ENCODE data around the gene C2CD4D.

The C2CD4D gene

DNA sequence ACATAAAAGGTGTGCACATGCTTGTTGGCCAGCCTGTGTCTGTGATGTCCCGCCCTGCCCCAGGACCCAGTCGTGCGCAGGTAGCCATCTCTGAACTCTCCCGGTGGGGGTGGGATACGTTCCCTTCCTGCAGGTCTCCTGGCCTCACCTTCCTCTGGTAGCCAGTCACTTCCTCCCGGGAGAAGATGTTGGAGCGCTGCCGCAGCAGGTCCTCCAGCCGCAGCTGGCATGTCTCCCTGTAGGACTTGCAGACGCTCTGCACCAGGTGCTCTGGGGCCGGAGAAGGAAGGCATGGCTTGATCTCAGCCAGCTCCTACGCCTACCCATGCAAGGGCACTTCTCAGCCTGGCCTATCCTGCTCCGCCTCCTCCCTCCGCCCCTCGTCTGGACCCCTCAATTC lies 25.2 kb downstream of the C2CD4D start:
- no peak for DNase-seq (ENCODE audit: low read depth)

DNA sequence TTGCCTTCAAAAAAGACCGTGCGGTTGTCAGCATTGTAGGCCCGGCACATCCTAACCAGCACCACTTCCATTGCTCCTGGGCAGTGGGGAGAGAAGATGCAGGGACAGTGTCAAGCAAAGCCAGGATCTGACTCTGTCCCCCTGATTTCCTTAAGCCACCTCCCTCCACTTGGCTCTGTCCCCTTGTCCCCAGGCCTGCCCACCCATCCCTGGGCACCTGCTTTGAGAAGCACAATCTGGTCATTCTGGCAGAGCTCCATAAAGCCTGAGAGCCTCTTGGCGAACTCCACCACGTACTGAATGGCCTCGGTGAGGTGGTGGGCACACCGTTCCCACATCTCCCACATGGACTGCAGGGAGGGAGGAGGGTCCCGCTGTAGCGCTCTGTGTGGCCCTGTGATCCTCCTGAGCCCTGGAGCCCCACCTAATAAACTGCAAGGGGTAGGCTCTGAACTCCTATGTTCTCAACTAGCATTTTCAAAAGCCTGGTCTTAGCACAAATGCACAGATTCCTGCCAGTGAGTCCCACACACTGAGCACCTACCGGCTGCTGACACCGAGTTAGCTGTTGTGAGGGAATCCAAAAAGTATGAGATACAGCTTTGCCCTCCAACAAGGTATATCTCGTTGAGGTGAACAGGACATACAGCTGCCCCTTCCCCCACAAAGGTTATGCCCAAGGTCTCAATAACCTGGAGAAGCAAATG lies 26.2 kb downstream of the C2CD4D start:
- no peak for DNase-seq (ENCODE audit: low read depth)

DNA sequence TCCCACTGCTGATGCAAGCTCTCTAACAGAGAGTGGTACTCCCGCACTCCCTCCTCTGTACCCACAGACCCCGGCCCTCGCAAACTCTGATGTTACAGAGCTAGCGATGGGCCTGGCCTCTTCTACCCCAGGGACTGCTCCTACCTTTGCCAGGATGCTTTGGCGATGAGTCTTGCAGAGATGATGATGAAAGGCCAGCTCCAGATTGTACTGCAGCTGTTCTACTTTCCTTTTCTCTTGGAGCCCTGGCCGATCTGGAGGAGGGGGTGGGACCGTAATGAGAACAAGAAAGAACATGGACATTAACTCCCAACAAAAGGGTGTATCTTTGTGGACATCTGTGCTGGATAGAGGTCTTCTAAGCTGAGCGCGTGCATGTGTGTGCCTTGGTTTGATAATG lies 28.4 kb downstream of the C2CD4D start:
- DNase-seq (ENCODE audit: low read depth) = no peak

DNA sequence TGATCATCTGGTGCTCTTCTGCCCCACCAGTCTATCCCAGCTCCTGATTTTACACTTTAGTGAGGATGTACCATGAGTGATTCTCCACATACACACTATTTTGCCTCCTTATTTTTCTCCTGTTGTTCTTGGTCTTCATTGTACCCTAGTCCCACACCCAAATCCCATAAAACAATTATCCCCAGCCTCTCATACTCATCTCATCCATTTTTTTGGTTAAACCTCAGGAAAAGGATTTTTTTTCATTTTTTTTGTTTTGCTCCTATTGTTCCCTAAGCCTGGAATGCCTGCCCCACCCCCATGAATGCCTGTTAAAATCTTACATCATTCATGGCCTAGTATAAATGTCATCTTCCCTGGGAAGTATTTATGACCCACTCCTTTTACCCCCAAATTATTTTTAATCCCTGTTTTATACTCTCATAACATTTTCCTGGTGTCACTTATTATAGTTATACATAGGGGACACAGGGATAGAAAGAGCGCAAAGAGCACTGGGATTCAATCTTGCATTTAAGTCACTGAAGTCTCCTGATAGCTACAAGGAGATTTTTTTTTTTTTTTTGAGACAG lies 29.5 kb downstream of the C2CD4D start:
- no peak for DNase-seq (ENCODE audit: low read depth)

DNA sequence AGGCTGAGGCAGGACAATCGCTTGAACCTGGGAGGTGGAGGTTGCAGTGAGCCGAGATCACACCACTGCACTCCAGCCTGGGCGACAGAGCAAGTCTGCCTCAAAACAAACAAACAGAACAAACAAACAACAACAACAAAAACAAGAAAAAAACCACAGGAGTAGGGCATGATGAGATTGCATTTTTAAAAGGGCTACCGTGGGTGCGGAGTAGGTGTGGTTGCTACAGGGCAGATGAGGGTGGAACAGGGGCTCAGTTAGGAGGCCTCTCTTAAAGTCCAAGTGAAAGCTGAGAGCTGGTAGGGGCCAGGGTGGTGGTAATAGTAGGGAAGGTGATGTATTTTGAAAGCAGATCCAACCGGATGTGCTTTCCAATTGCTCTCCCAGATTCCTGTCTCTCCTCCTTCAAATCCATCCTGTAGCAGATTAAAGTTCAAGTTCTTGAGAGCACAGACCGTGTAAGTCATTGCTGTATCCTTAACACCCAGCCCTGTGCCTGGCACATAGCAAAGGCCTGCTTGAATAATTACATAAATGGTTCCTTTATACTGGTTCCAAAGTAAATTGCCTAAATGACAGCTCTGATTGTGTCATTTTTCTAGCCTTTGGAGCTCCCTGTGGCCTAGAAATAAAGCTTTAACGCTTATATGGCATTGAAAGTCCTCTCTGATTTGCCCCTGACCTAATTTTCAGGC lies 30.2 kb downstream of the C2CD4D start:
- no peak for DNase-seq (ENCODE audit: low read depth)

DNA sequence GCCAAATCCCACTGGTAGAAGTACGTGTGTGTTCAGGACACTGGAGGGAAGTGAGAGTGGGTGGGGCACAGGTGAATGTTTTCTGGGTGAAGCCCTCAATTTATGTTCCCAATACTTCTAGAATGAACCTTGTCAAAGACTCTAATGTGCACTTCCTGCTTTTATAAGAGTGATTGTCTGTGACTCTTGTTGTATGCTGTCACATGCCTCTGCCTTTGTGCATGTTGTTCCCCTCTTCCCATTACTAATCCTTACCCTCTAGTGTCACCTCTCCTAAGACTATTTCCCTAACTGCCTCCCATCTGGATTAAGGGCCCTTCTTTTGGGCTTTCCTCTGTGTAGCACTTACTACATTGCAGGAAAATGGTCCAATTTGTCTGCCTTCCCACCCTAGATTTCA lies 31.9 kb downstream of the C2CD4D start:
- DNase-seq (ENCODE audit: low read depth) = no peak

DNA sequence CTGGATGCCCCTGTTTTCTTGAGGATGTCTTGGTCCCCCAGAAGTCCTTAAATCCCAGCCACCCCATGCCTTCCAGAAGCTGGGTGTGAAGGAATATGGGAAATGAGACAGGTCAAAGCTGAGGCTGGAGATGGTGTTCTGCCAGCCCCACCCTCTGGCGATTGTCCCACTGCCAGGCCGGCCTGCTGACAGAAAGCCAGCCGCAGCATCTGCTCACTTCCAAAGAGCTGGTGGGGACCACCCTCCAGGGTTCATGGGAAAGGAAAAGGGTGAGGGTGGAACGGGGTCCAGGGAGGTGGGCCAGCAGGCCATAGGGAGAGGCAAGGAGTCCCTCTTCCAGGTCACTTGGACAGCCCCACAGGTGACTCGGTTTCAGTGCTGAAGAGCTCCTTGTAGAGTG lies 32.5 kb downstream of the C2CD4D start:
- DNase-seq (ENCODE audit: low read depth) = no peak

DNA sequence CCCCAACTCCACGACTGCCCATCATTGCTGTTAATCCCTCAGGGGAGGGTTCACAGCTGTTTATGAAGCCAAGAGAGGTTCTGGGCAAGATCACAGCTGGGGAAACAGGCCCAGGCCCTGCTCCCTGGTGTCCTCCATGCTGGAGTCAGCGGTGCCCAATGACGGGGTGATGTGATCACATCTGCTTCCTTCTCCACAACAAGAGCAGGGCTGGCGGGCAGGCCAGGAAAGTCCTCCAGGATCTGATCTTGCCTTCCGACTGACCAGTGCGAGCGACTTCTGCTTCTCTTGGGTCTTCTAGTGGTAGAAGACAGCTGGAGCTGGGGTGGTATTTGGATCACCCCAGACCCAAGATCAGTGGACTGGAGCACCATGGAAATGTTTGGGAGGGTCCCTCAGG lies 33.5 kb downstream of the C2CD4D start:
- no peak for DNase-seq (ENCODE audit: low read depth)

DNA sequence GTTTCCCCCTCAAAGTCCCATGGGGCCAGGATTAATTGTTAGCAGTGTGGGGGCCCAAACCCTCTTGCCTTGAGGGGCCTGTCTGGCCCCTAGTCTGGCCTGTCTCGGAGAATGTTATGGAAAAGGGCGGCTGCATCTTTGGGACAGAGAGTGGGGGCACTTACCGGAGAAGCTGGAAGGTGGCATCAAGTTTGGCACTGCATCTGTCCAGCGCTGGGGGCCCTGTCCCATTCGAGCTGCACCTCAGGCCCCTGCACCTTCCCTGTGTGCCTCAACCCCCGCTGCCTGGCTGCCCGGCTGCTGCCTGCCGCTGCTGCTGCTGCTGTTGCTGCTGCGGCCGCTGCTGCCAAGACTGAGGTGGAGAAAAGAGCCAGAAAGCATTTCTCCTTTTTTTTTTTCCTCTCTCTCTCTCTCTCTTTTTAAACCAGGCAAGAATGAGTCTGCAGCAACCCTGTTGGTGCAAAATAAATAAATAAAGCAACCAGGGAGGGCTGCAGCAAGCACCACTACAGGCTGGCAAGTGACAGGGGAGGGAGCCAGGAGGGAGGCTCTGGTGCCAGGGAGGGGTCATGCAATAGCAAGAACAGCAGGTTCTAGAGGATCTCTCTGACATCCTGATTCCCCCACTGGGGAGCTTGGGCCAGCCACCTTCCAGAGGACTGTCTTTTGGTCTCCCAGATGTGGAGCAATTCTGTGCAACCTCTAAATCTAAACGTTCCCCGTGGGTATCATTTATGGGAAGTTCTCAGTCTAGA lies 34.4 kb downstream of the C2CD4D start, which contains the start of gene LINGO4:
LINGO4 (minus strand) TSS at position 354 of the 755 bp plus-strand sequence. CDS start 2,715 bp downstream, outside the sequence.
- no peak for DNase-seq (ENCODE audit: low read depth)

DNA sequence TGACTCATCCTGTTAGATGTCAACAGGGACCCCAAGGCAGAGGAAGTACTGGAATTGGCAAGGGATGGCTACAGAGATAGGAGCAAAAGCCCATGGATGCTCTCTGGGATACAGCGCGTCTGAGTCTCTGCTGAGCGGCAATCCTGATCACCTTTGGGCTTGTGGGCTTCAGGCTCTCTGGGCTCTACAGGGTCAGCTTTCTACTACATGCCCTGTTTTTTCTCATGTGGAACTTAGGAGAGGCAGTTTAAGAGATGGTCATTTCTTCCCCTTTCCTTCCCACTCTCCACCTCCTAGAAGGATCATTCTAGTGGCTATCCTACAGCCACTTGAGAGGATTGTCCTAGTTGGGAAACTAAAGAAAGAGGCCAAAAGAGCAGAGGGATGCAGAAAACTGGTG lies 35.7 kb downstream of the C2CD4D start:
- no peak for DNase-seq (ENCODE audit: low read depth)

DNA sequence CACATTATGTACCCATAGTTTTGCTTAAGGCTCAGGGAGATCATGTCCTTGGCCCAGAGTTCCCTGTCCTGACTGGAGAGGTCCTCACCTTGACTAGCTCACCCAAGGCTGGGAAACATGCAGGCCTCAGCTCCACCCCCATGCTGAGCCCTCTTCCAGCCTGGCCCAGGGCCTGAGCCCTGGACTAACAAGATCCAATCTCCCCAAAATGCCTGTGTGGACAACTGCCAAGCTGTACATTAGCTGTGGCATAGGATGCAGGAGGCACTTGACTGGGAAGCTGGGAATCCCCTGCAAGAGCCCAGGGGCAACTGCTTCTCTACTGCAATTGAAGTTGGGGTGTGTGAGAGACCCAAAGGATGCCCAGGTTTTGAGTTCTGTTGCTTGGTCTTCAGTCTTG lies 36.5 kb downstream of the C2CD4D start:
- DNase-seq (ENCODE audit: low read depth) = no peak

DNA sequence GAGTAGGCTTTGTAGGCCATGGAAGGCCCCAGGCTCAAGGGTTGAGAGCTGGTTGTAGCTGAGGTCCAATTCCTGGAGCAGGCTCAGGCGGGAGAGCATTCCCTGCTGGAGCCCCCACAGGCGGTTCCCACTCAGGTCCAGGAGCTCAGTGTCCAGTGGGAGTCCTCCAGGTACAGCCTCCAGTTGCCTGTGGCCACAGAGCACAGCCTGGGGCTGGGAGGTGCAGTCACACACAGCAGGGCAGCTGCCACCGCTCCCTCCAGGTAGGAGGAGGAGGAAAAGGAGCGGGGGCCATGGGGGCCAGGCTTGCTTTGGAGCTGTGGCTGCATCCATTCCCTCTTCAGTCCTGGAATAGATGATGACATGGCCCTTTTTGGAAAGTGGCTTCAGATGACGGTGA lies 37.2 kb downstream of the C2CD4D start:
- no peak for DNase-seq (ENCODE audit: low read depth)

DNA sequence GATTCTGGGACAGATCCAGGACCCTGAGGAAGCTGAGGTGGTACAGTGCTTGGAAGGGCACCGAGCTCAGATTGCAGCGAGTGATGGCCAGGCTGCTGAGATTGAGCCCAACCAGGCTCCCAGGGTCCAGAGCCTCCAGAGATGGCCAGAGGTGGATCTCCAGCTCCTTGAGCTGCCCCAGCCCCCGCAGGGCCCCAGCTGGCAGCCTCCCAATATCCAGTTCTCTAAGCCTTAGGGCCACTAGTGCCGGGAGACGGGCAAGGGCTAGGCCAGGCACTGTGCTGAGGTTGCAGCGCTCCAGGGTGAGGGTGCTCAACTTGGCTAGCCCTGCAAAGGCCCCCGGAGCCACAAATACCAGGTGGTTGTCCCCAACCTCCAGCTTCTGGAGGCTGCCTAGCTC lies 37.8 kb downstream of the C2CD4D start:
- DNase-seq (ENCODE audit: low read depth) = no peak

DNA sequence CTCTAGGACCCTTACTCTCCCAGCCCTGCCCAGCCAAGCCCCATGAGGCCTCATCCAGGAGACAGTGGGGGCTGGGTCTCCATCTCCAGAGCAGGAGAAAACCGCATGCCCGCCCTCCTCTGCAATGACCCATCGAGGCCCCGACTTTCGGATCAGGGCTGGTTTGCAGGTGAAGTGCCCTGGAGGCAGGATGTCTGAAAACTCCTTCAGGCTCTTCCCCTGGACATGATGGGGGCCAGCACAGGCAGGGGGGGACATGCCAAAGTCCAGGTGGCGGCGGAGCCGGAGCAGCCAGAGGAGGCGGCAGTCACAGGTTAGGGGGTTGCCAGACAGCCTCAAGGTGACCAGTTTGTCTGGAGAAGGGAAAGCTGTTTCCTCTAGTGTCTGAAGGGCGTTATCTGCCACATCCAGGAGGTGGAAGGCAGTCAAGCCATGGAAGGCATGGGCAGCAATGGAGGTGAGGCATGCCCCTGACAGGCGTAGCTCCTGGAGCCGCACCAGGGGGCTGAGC lies 38.3 kb downstream of the C2CD4D start:
- DNase-seq (ENCODE audit: low read depth) = no peak

DNA sequence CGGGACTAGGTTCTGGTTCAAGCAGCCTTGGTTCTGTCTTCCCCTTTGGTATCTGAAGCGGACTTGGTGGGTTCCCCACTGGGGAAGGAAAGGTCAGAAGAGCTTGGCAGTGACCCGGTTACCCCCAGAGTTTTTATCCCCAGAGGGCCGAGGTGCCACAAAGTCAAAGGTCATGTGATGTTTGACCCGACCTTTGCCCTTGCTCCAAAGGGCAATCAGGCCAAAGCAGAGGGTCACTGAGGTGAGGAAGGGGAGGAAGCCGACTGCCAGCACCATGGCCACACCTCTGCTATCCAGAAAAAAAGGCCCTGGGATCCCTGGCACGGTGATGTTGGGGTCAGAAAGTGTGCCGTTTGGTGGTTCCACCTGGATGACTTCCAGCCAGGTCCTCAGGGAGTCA lies 38.8 kb downstream of the C2CD4D start:
- no peak for DNase-seq (ENCODE audit: low read depth)

DNA sequence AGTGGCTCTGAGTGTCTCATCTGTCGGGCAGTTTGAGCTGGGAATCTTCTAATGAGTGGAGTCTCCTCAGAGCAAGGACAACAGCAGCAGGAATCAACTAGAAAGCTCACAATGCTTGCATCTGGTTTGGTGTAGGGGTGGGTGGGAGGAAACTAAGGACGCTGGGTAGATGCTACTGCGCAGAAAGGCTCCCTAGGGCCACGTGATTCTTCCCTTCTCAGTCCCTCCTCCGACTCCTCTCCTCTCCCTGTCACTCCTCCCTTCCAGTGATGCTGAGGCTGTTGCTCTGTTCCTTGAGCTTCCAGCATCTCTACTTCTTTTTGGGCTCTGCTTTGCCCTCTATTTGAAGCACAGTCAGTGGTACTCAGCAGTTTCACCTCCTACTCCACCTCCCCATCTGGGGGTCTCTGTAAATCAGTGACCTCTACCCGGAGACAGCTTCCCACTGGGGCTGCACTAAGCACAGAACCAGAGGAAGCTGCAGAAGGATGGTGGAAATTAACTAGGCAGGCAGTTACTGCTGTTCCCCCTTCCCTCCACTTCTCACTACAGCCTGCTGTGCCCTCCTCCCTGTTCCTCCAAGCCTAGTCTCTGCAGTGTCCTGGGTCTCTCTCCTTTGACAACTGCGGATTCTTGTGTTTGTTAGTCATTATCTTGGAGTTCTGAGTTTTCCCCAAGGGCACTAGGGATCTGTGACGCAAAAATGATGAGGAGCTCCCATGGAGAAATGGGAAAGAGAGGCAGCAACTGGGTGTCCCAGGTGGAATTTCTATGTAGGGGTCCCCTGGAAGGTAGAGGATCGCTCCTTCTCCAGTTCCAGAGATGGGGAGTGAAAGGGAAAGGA lies 40.2 kb downstream of the C2CD4D start:
- DNase-seq (ENCODE audit: low read depth) = no peak

DNA sequence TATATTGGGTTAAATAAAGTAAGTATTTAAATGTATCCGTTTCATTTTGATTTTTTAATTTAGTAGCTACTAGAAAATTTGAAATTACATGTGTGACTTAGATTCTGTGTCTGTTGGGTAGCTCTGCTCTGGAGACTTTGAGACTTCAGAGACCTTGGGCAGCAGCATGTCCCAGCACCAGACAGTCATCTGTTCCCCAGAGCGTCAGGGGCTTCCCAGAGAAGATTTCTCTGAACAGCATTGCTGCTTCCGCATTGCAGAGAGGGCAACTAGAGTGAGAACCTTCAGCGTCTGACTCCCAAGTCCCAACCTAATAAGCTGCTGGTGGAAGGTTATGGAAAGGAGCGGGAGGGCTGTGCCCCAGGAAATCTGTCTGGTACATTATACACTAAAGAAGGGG lies 41.0 kb downstream of the C2CD4D start:
- no peak for DNase-seq (ENCODE audit: low read depth)

DNA sequence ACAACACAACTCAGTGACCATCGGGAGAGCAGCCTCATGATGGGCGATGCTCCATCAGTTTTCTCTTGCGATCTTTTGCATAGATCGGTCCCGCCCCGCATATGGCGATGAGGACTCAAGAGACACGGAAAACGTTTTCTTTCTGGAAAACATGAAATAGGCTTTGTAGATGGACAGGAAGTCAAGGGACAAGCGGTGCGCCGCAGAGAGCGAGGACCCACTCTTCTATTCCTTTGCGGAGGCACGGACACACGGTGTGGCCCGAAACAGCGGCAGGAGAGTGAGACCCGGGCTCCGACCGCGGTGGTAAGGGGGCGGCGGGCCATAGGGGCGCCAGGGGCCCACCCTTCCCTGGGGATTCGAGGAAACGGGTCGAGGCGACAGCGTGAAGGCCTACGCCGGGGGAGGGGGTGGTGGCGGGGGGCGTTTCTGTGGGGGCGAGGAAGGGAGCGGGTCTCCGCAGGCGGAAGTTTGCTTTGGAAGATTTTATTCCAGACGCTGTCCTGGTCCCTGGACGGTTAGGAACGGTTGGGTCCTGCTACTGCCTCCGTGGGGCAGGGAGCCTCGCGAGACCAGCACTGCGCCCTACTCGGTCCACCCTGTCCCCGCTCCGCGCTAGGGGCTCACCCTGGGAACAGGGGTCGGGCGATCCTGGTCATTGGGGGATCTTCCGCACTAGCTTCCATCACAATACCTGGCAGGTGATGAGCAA lies 48.5 kb downstream of the C2CD4D start:
- peak; percentile 12 for DNase-seq (ENCODE audit: low read depth)

DNA sequence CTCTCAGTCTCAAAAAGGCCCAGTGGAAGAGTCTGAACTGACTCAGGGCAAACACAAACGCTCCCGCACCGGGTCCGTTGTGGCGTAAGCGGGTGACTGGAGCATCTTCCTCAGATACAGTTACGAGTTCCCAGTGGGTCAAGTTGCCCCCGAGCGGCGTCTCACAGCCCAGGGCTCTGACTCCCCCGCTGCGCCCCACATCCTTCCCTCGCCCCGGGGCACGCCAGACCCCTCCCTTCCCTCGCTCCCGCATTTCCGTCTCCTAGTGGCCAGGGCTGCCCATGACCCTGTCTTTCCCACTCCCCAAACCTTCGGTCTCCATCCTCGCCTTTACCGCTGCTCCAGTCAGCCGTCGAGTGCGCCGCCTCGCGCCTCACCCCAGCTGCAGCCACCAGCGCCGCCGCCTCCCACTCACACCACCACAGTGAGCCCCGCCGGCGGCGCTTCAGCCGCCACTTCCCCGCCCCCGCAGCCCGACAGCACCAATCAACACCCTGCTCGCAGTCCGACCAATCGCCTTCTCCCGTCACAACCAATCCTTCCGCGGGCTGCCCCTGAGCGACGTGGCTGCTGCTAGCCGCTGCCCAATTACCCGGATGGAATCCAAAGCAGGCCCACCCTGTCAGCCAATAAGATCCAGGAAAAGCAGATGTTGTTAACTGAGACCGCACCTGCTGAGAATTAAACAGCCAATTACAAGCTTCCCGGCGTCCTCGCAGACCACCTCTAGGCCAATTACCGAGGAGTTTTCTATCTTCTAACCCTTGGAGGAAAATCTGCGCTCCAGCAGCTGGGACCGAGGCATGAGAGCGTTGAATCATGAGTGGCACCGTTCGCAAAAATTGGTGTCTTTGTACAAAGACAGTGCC lies 49.3 kb downstream of the C2CD4D start, which contains the start of gene TDRKH:
TDRKH (minus strand) TSS at position 430 of the 869 bp plus-strand sequence. CDS start 7,478 bp downstream, outside the sequence.
- DNase-seq (ENCODE audit: low read depth) = peak; percentile 98

All from activated T-cell treated with anti-CD3 and anti-CD28 coated beads for 48 hours (primary cell).